Measurements from ENCODE around the gene CRISP2.

CRISP2 gene

DNA sequence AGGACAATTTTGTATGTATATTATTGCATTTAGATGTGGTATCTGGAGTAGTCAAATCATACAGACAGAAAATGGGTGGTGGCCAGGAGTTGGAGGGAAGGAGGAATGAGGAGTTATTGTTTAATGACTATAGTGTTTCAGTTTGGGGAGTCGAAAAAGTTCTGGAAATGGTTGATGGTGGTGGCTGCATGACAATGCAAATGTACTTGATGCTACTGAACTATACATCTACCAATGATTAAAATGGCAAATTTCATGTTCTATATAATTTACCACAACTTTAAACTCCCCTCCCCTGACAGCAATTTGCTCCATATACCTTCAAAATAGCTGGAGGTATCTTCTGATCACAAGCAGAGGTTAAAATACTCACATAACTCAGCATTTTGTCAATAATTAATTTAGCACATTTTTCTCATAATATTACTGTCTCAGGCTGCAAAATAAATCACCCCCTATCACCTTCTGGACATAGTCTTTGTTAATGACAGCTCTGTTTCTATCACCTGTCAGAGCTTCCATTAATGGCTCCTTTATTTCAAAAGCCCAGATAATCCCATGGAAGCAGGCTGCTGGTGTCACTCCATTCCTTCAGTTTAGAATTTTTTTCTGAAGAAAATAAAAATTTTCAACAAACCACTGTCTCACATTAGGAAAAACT lies 51.0 kb downstream of the CRISP2 start:
- no peak for DNase-seq (ENCODE audit: insufficient read length, low spot score)
- TF ChIP-seq CTCF (IDR thresholded peaks at IDR 0.05; ENCODE audit: insufficient read depth, missing control alignments), result no peak
- FAIRE-seq, result no peak

GRCh38 chr6:49653942-49654341 lies 59.4 kb downstream of the CRISP2 start:
- FAIRE-seq (no peak), DNase-seq (ENCODE audit: insufficient read length, low spot score) (no peak)
- TF ChIP-seq CTCF (IDR thresholded peaks at IDR 0.05; ENCODE audit: insufficient read depth, missing control alignments), result no peak

DNA sequence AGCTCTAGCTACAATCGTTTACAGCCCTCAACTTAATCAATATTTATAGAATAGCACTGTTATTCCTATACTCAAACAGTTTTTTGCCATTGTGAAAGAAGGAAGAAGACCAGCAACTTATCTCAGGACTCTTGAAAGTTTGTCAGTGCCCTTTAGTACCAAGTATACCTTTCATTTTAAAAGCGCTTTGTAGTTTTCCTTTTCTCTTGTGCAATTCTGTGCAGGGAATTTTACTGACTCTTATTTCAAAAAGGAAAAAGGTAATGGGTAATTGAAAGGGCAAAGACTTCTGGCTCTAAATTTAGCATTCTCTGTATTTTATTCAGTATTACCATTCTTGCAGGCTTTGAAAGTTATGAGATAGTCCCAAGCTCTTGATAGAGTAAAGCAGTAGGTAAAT lies 59.9 kb downstream of the CRISP2 start:
- no peak for FAIRE-seq

DNA sequence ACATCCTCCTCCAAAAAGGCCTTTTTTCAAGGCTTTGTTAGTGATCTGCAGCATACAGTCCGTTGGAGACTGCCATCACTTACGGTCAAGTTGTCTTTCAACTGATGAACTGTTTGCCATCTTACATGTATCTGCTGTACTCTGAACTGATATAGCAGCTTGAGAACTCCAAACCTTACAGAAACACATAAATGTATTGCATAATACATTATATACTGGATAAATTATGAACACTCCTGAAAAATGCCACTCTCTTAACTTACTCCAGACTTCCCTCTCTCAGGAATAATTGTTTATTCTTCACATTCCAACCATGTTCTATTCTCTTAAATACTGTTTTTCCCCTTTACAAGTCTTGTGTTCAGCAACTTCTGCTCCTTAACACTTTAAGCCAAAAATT lies 62.1 kb downstream of the CRISP2 start:
- no peak for TF ChIP-seq CTCF (IDR thresholded peaks at IDR 0.05; ENCODE audit: insufficient read depth, missing control alignments)
- DNase-seq (ENCODE audit: insufficient read length, low spot score), result no peak
- no peak for FAIRE-seq

More for the DNA sequence above, 59.9 kb downstream of the CRISP2 start:
- DNase-seq (ENCODE audit: insufficient read length, low spot score), result no peak
- no peak for TF ChIP-seq CTCF (IDR thresholded peaks at IDR 0.05; ENCODE audit: insufficient read depth, missing control alignments)

- FAIRE-seq (no peak), DNase-seq (ENCODE audit: insufficient read length, low spot score) (no peak)
- TF ChIP-seq CTCF (IDR thresholded peaks at IDR 0.05; ENCODE audit: insufficient read depth, missing control alignments), result no peak
Observed at GRCh38 chr6:49649988-49650387, 63.4 kb downstream of the CRISP2 start.

DNA sequence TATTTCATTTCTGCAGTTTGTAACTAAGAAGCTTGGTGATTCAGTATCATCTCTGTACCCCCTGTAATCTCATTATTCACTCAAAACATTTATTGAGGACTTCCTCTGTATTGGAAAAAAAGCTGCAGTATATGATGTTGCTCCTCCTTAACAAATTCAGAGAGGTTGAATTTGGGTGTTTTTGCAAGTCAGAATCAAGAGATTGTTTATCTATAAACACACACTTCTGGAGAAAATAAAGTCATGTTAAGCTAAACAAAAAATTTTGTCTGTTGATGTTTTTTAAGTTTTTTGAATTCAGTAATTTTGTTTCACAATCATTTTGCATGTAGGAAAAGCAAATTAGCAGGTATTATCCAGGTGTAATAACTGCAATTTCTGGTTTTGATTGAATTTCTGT lies 65.3 kb downstream of the CRISP2 start:
- TF ChIP-seq CTCF (IDR thresholded peaks at IDR 0.05; ENCODE audit: insufficient read depth, missing control alignments), result no peak
- no peak for FAIRE-seq
- DNase-seq (ENCODE audit: insufficient read length, low spot score), result no peak

- FAIRE-seq, result no peak
- no peak for DNase-seq (ENCODE audit: insufficient read length, low spot score)
- TF ChIP-seq CTCF (IDR thresholded peaks at IDR 0.05; ENCODE audit: insufficient read depth, missing control alignments), result no peak
Observed at GRCh38 chr6:49647476-49647875, 65.9 kb downstream of the CRISP2 start.

All from D721Med (cell line).